SK-N-MC (cell line): ENCODE results near the gene PACRG.

ENCODE experiments used
- EZH2 ChIP-seq: fragments of 200-600 bp; sonication (generic); IDR thresholded peaks from one replicate; pipeline ENCODE4 v1.6.1; 2017; ENCODE audit warnings: antibody characterized with exemption
- POLR2AphosphoS5 ChIP-seq: IDR thresholded peaks from 2 replicates; pipeline ENCODE4 v1.6.1; 2012; ENCODE audit warnings: mild to moderate bottlenecking, low read depth, low read length, borderline replicate concordance

- TF ChIP-seq POLR2AphosphoS5 (no peak), EZH2 (no peak)
These were observed 459.4 kb downstream of the PACRG start for GRCh38 chr6:163187201-163187600.
